ENCODE measurements around the gene RNF121.

RNF121 gene

GRCh38 chr11:71933141-71933933 lies 4.5 kb downstream of the RNF121 start:
- Histone ChIP-seq H3K27ac (peak overlapping the region in 1 of 21 experiments; percentile 18), H3K4me3 (no peak overlapping the region)

GRCh38 chr11:71934213-71934612 lies 5.4 kb downstream of the RNF121 start:
- Histone ChIP-seq H3K27ac (no peak overlapping the region), H3K4me3 (no peak overlapping the region)

DNA sequence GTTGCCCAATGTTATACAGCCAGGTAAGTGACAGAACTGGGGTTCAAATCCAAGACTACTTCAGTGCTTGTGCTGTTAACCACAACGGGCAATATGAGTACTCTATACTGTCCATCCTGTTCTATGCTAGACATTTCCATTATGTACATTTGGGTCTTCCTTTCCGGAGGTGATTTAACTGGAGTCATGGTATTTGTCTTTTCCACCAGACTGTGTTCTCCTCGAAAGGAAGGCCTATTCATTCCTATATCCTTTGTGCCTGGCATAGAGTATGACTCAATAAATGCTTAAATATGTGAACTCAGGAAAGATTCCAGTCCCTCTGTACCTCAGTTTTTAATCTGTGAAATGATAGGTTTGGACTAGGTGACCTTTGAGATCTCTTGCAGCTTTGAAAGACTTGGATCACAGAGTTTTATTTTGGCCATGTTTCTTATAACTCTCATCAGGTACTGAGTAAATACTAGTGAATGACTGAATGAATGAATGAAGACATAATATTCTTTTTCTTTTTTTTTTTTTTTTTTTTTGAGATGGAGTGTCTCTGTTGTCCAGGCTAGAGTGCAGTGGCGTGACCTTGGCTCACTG lies 6.6 kb downstream of the RNF121 start:
- Histone ChIP-seq H3K4me3 (no peak overlapping the region), H3K27ac (no peak overlapping the region)

- H3K4me3 ChIP-seq = no peak overlapping the region
- H3K27ac ChIP-seq = no peak overlapping the region
These were observed 8.0 kb downstream of the RNF121 start for GRCh38 chr11:71936825-71937224.

- no peak overlapping the region for H3K27ac ChIP-seq
These were observed 9.0 kb downstream of the RNF121 start for GRCh38 chr11:71937826-71938225.

GRCh38 chr11:71940561-71941219 lies 11.8 kb downstream of the RNF121 start:
- Histone ChIP-seq H3K27ac (no peak overlapping the region), H3K4me3 (no peak overlapping the region)

More at GRCh38 chr11:71937826-71938225, 9.0 kb downstream of the RNF121 start:
- H3K4me3 ChIP-seq = no peak overlapping the region

GRCh38 chr11:71946144-71946571 lies 17.3 kb downstream of the RNF121 start:
- Histone ChIP-seq H3K4me3 (no peak overlapping the region), H3K27ac (peak overlapping the region in 5 of 21 experiments; percentile 8 to 76 (median 51))

DNA sequence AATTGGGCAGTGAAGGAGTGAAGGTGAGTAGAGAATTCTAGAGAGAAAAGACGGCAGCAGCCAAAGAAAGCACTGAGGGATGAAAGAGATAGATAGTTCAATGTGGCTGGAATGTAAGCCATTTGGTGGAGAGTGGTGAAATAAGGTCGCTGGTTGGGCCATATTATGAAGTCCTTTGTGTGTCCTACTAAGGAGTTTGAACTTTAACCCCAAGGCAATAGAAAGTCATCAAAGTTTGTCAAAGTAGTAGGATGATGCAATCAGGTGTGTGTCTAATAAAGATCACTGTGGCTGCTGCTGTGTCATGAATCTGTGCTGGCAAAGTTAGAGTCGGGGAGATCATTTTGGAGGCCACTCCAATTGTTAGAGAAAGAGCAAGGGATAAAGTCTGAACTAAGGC lies 18.7 kb downstream of the RNF121 start:
- H3K27ac ChIP-seq = no peak overlapping the region
- no peak overlapping the region for H3K4me3 ChIP-seq

DNA sequence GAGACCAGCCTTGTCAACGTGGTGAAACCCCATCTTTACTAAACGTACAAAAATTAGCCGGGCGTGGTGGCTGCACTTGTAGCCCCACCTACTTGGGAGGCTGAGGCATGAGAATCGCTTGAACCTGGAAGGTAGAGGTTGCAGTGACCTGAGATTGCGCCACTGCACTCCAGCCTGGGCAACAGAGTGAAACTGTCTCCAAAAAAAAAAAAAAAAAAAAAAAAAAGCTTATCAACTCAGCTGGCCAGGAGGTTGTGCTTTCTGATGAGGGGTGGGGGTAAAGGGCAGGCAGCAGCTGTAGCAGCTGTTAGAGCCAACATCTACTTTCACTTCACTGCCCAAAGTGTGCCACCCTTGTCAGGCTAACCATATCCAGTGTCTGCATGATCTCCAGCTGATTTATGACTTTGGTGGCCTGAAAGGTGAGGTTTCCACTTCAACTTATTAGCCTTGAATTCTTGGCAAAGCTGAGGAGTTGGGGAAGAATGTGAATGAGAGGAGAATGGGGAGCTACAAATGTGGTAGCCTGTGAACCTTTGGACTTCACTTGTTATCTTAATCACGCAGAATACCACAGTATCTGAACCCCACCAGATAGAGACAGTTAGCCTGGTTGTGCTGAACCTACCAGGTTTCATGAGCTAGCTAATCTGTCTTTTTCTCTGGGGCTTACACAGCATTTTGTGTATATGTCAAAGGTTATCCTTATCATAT lies 19.6 kb downstream of the RNF121 start:
- Histone ChIP-seq H3K4me3 (no peak overlapping the region), H3K27ac (no peak overlapping the region)

DNA sequence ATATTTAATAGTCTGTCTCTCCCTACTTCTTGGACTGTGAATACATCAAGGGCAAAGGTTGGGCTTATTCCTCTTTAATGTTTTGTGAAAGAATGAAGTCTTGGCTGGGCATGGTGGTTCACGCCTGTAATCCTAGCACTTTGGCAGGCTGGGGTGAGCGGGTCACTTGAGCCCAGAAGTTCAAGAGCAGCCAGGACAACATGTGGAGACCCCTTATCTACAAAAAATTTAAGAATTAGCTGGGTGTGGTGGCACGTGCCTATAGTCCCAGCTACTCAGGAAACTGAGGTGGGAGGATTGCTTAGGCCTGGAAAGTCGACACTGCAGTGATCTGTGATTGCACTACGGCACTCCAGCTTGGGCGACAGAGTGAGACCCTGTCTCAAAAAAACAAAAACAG lies 20.2 kb downstream of the RNF121 start:
- Histone ChIP-seq H3K27ac (no peak overlapping the region), H3K4me3 (no peak overlapping the region)

- Histone ChIP-seq H3K27ac (no peak overlapping the region), H3K4me3 (no peak overlapping the region)
These were observed 23.0 kb downstream of the RNF121 start for GRCh38 chr11:71951741-71952310.

DNA sequence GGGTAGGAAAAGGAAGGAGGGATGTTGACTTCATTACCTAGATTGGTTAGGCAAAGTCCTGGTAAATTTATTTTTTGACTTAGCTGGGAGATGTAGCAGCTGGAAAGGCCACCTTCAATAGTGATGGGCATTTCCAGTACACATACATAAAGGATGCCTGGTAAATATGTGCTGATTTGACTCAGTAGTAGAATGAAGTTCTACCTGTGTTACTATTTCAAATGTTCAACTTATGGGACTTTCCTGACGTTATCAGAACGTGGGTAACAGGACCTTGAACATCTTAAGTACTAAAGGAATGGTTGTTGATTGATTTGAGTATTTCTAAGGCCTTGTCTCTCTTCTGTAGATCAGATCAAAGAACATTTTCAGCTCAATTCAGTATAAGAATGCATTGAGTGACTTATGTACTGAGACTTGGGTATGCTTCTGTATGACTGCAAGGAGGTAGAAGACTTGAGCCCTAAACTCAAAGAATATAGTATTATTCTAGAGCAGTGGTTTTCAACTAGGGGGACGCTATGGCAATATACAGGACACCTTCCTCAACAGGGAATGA lies 27.1 kb downstream of the RNF121 start:
- no peak overlapping the region for H3K27ac ChIP-seq

GRCh38 chr11:71962428-71963038 lies 33.7 kb downstream of the RNF121 start:
- Histone ChIP-seq H3K27ac (peak overlapping the region in 5 of 21 experiments; percentile 7 to 49 (median 24)), H3K4me3 (no peak overlapping the region)

More for the DNA sequence above, 27.1 kb downstream of the RNF121 start:
- H3K4me3 ChIP-seq = no peak overlapping the region

DNA sequence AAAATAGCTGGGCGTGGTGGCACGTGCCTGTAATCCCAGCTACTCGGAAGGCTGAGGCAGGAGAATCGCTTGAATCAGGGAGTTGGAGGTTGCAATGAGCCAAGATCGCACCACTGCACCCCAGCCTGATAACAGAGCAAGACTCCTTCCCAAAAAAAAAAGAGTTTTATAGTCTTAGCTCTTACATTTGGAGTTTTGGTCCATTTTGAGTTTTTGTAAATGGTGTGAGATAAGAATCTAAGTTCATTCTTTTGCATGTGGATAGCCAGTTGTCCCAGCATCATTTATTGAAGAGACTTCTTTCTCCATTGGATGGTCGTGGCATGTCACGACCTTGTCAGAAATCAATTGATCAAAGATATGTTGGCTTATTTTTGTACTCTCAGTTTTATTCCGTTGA lies 34.6 kb downstream of the RNF121 start:
- Histone ChIP-seq H3K27ac (no peak overlapping the region), H3K4me3 (no peak overlapping the region)

DNA sequence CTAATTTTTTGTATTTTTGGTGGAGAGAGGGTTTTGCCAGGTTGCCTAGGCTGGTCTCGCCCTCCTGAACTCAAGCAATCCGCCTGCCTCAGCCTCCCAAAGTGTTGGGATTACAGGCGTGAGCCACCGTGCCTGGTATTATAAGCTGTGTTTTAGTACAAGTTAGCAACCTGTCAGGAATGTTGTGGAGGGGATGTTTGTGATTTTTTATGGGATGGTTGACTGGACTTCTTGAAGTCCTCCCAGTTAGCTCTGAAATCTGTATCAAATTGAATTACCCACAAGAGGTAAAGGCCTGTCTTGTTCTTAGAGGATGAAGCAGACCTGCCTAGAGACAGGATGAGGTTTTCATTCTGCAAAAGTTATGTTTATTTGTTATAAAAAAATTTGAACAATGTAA lies 35.8 kb downstream of the RNF121 start:
- Histone ChIP-seq H3K4me3 (no peak overlapping the region), H3K27ac (no peak overlapping the region)

- Histone ChIP-seq H3K4me3 (no peak overlapping the region), H3K27ac (no peak overlapping the region)
These were observed 42.8 kb downstream of the RNF121 start for GRCh38 chr11:71971680-71972079.

- no peak overlapping the region for H3K27ac ChIP-seq
- H3K4me3 ChIP-seq = no peak overlapping the region
These were observed 47.7 kb downstream of the RNF121 start for GRCh38 chr11:71976551-71976950.

- H3K27ac ChIP-seq = no peak overlapping the region
These were observed 48.2 kb downstream of the RNF121 start for GRCh38 chr11:71977090-71977489.

GRCh38 chr11:71977743-71978418 lies 49.0 kb downstream of the RNF121 start:
- H3K27ac ChIP-seq = peak overlapping the region in 1 of 21 experiments; percentile 14
- H3K4me3 ChIP-seq = no peak overlapping the region

More at GRCh38 chr11:71977090-71977489, 48.2 kb downstream of the RNF121 start:
- H3K4me3 ChIP-seq = no peak overlapping the region
